ENCODE measurements around the gene CPE.

Gene CPE

GRCh38 chr4:165516281-165516833, 137.5 kb downstream of the CPE start:
- no peak for DNase-seq

DNA sequence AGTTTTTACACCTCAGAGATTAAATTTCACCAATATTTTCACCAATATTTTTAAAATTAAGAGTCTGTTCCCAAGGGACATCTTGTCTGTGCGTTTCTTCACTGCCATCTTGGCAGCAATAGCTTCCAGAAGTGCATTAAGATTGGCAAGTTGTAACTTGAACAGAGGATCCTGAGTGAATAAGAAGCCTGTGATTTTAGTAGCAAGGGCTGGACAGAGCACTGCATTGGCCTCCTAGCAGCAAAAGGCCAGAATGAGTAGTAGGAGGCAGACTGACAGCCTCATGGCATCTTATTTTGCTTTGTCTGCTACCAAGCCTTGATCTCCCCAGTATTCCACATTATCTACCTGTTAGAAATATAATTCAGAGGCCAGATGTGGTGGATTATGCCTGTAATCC, 138.4 kb downstream of the CPE start:
- DNase-seq = no peak

- DNase-seq = no peak
These were observed 139.3 kb downstream of the CPE start for GRCh38 chr4:165518024-165518616.

DNA sequence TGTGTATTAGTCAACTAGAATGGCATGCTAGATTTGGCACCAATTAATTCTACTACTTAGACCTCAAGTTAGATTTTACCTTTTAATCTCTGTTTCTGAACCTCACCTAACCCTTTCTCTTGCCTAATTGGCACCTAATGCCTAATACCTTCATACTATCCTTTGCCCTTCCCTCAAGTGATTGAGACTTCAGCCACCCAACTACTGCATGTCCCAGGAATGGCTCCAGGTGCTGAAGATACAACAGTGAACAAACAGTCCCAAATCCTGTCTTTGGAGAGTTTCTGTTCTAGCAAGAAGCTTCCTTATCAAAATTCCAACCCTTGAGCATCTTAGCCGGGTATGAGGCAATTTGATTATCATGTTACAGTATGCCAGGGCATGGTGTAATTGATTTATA, 139.9 kb downstream of the CPE start:
- no peak for DNase-seq

DNA sequence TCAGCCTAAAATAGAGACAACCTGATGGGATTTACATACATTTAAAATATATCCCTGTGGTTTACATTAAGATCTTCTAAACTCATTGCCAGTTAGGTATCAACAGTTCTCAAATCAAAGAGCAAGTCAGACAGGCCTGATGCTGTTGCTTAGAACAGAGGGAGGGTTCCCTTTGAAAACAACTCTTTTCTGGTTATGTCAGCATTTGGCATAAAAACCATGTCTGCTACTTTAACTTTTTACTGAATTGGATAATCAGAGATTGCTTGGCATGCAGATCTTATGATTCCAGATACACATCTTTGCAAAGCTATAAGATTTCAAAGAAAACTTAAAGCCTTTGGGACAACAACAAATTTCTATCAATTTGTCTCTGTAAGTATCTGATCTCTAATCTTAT, 140.8 kb downstream of the CPE start:
- DNase-seq = no peak

DNA sequence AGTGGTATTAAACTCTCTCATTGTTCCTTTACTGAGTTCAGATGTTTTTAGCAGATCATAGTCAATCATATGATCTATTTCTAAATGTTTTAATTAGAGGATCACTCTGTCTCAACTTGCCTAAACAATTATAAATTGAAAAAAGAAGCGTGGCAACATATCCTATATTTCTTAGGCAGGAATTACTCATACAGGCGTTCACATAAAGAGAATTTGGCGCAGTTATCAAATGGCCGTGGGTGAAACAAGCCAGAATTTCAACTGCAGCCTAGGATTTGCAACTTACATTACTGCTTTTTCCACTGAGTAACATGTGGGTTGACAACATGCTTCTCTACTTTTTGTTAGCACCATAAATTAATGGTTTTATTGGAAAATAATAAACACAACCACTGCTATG, 141.3 kb downstream of the CPE start:
- DNase-seq = no peak

- no peak for DNase-seq
These were observed 143.2 kb downstream of the CPE start for GRCh38 chr4:165522050-165522449.

GRCh38 chr4:165524532-165525190, 145.9 kb downstream of the CPE start:
- DNase-seq = no peak

DNA sequence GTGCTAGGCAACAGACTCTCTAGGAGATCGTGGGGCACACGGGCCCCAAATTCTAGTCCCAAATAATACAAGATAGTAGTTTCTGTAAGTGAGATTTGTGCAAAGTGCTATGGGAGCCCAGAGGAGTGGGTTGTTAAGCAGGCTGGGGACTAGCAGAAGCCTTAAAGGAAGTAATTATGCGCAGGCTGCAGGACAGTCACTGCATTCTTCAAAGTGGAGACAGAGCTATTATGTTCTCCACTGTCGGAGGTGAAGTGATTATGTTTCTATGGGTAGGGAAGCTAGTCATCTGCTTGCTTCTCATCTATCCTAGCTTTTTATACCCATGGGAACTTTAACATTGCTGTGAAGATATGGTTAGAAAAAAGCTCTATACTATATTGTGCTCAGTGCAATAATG, 154.2 kb downstream of the CPE start:
- no peak for DNase-seq

- DNase-seq = no peak
These were observed 158.3 kb downstream of the CPE start for GRCh38 chr4:165537028-165537648.

- DNase-seq = peak in 1 of 2 experiments; percentile 1
These were observed 161.0 kb downstream of the CPE start for GRCh38 chr4:165539801-165540200.

- no peak for DNase-seq
These were observed 161.5 kb downstream of the CPE start for GRCh38 chr4:165540206-165540830.

GRCh38 chr4:165541851-165542459, 163.1 kb downstream of the CPE start:
- DNase-seq = no peak

GRCh38 chr4:165542476-165542875, 163.7 kb downstream of the CPE start:
- no peak for DNase-seq
